ENCODE measurements around the gene CLEC3A.

CLEC3A gene

DNA sequence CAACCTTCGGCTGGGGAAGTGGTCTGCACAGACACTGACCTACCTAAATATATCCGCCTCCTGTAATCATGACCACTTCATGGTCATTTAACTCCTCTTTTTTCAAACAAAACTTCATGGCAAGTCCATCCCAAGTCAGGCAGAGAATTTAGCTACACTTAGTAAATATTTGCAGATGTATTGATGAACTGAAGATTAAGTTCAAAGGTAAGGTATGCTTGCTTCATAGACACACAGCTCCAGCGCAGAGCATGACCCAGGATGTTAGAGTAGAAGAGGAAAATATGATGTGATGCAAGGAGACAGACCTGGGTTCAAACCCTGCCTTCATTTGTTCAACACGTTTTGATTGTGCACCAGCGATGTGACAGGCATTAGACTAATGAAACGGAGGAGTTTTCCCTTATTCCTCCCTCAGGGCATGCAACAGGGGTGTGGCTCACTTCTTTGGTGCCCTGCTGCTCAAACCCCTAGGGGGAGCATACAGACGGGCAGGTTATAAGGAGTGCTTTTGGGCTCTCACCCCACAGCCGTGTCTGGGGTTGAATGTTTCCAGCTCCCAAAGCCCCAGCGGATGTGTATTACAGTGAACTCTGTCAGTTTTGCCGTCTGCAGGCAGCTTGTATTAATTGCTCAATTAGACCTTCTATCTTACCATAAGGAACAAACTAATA, 23.9 kb upstream of the CLEC3A start:
- DNase-seq (ENCODE audit: low read depth in 1 of 2, low spot score in 1 of 2), result peak in 1 of 2 experiments; percentile 82
- no peak for TF ChIP-seq JUND (IDR thresholded peaks at IDR 0.05; ENCODE audit: low read depth)
- in situ Hi-C loops (cut with HindIII; ENCODE audit: low pct_unique_long_range_greater_than_20kb, low sequenced_read_pairs), result no loop called here

DNA sequence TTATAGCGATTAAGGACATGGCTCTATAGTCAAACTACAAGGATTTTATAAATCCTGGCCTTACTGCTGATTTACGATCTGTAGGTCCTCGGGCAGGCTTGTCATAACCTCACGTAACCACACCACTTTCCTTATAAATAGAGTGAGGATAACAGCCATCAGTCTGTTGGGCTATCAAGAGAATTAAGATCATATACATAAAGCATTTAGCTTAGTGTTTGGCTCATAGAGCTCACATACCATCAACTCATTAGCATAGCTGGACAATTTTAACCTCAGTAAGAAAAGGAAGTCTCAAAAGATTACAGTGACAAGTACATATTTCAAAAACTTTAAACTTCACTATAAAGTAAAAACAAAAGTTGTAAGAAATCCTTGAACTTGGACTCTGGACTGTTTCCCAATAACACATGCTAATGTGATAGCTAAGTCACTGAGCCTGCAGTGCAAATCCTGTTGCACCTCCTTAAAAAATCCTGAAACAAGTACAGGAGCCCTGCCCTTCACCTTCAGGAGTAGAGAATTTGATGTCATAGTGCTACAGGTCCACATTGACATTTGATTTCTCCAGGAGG, 20.8 kb upstream of the CLEC3A start:
- in situ Hi-C loops (cut with HindIII; ENCODE audit: low pct_unique_long_range_greater_than_20kb, low sequenced_read_pairs), result no loop called here
- DNase-seq (ENCODE audit: low read depth in 1 of 2, low spot score in 1 of 2), result no peak
- TF ChIP-seq JUND (IDR thresholded peaks at IDR 0.05; ENCODE audit: low read depth), result no peak

- no peak for TF ChIP-seq JUND (IDR thresholded peaks at IDR 0.05; ENCODE audit: low read depth)
- in situ Hi-C loops (cut with HindIII; ENCODE audit: low pct_unique_long_range_greater_than_20kb, low sequenced_read_pairs), result no loop called here
- DNase-seq (ENCODE audit: low read depth in 1 of 2, low spot score in 1 of 2), result peak; percentile 61 to 95
Measured at GRCh38 chr16:78002915-78003538, 19.3 kb upstream of the CLEC3A start.

DNA sequence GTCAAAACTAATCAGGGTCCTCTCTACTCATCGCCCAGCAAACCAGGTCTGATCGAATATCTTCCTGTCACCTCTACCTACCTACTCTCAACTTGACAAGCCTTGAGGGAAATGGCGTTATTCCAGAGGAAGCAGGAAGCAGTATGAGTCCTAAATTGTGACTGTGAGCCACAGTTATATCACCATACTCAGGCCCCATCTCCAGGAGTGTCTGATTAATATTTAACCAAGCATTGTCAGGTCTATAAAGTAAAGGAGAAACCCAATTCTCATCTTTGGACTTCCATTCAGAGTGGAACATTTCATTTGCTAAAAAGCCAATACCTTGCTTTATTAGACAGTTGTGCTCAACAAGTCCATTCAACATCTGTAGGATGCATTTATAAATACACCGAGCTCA, 17.8 kb upstream of the CLEC3A start:
- no peak for TF ChIP-seq JUND (IDR thresholded peaks at IDR 0.05; ENCODE audit: low read depth)
- in situ Hi-C loops (cut with HindIII; ENCODE audit: low pct_unique_long_range_greater_than_20kb, low sequenced_read_pairs), result no loop called here
- no peak for DNase-seq (ENCODE audit: low read depth in 1 of 2, low spot score in 1 of 2)

- in situ Hi-C loops (cut with HindIII; ENCODE audit: low pct_unique_long_range_greater_than_20kb, low sequenced_read_pairs), result no loop called here
- no peak for TF ChIP-seq JUND (IDR thresholded peaks at IDR 0.05; ENCODE audit: low read depth)
- DNase-seq (ENCODE audit: low read depth in 1 of 2, low spot score in 1 of 2), result peak in 1 of 2 experiments; percentile 54
Measured at GRCh38 chr16:78005881-78006280, 16.5 kb upstream of the CLEC3A start.

- no peak for DNase-seq (ENCODE audit: low read depth in 1 of 2, low spot score in 1 of 2)
- in situ Hi-C loops (cut with HindIII; ENCODE audit: low pct_unique_long_range_greater_than_20kb, low sequenced_read_pairs), result no loop called here
- TF ChIP-seq JUND (IDR thresholded peaks at IDR 0.05; ENCODE audit: low read depth), result no peak
Measured at GRCh38 chr16:78007121-78007520, 15.2 kb upstream of the CLEC3A start.

GRCh38 chr16:78024159-78024558, 1.8 kb downstream of the CLEC3A start:
- in situ Hi-C loops (cut with HindIII; ENCODE audit: low pct_unique_long_range_greater_than_20kb, low sequenced_read_pairs), result no loop called here
- no peak for DNase-seq (ENCODE audit: low read depth in 1 of 2, low spot score in 1 of 2)
- no peak for TF ChIP-seq JUND (IDR thresholded peaks at IDR 0.05; ENCODE audit: low read depth)

GRCh38 chr16:78025631-78026030, 3.3 kb downstream of the CLEC3A start:
- in situ Hi-C loops (cut with HindIII; ENCODE audit: low pct_unique_long_range_greater_than_20kb, low sequenced_read_pairs), result no loop called here
- TF ChIP-seq JUND (IDR thresholded peaks at IDR 0.05; ENCODE audit: low read depth), result no peak
- DNase-seq (ENCODE audit: low read depth in 1 of 2, low spot score in 1 of 2), result no peak

- DNase-seq (ENCODE audit: low read depth in 1 of 2, low spot score in 1 of 2), result no peak
- in situ Hi-C loops (cut with HindIII; ENCODE audit: low pct_unique_long_range_greater_than_20kb, low sequenced_read_pairs), result no loop called here
- TF ChIP-seq JUND (IDR thresholded peaks at IDR 0.05; ENCODE audit: low read depth), result no peak
Measured at GRCh38 chr16:78028018-78028417, 5.7 kb downstream of the CLEC3A start.

- in situ Hi-C loops (cut with HindIII; ENCODE audit: low pct_unique_long_range_greater_than_20kb, low sequenced_read_pairs), result no loop called here
- peak in 1 of 2 experiments; percentile 57 for DNase-seq (ENCODE audit: low read depth in 1 of 2, low spot score in 1 of 2)
- no peak for TF ChIP-seq JUND (IDR thresholded peaks at IDR 0.05; ENCODE audit: low read depth)
Measured at GRCh38 chr16:78034530-78034929, 12.2 kb downstream of the CLEC3A start.

DNA sequence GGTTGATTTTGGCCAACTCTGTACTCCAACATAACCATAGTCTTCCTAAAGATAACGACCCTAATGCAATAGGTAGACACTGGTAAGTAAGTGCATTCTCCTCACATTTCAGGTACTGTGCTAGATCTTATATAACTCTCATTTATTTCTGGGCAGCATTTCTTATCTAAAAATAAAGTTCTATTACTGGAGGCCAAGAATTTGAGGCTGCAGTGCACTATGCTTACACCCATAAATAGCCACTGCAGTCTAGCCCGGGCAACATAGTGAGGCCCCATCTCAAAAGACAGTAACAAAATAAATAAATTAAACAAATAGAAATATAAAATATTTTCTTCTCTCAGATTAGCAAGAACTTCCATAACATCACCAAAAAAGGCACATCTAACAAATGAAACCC, 12.7 kb downstream of the CLEC3A start:
- TF ChIP-seq JUND (IDR thresholded peaks at IDR 0.05; ENCODE audit: low read depth), result no peak
- in situ Hi-C loops (cut with HindIII; ENCODE audit: low pct_unique_long_range_greater_than_20kb, low sequenced_read_pairs), result no loop called here
- no peak for DNase-seq (ENCODE audit: low read depth in 1 of 2, low spot score in 1 of 2)

DNA sequence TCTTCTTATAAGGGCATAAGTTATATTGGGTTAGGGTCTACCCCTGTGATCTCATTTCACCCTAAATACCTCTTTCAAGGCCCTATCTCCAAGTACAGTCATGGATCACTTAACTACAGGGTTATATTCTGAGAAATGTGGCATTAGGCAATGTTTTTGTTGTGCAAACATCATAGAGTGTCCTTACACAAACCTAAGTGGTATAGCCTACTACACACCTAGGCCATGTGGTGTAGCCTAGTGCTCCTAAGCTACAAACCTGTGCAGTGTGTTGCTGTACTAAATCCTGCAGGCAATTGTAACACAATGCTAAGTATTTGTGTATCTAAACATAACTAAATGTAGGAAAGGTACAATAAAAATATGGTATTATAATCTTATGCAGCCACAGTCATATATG, 18.0 kb downstream of the CLEC3A start:
- in situ Hi-C loops (cut with HindIII; ENCODE audit: low pct_unique_long_range_greater_than_20kb, low sequenced_read_pairs), result no loop called here
- no peak for TF ChIP-seq JUND (IDR thresholded peaks at IDR 0.05; ENCODE audit: low read depth)
- no peak for DNase-seq (ENCODE audit: low read depth in 1 of 2, low spot score in 1 of 2)

DNA sequence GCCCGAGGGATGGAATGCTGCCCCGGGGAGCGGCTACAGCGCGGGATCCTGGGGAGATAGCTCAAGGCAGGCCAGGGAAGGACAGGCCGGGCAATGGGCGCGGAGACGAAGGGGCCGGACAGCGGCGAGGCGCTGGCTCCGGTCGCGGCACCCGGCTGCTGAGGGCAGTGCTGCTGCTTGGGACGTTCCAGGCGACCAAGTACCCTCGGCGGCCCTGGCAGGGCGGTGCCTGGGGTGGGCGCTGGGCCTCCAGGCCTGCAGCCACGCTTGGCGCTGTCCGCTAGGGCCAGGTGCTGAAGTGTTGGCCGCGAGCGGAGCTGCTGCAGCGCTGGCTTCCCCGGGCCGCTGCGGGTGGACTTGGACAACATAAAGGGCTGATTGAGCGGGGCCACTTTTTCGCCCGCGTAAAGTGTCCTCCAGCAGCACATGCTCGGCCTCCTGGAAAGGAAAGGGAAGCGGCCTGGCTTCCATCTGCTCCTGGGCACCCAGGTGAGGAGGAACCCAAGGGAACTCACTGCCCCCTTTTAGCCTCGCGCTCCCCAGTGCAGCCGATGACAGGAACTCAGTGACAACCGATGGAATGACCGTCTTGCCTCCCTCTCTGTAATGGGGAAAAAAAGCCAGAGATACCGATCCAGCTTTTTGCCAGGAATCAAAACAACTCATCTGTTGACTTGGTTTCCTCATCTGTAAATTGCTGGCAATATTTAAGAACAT, 23.7 kb downstream of the CLEC3A start:
- TF ChIP-seq JUND (IDR thresholded peaks at IDR 0.05; ENCODE audit: low read depth), result no peak
- DNase-seq (ENCODE audit: low read depth in 1 of 2, low spot score in 1 of 2), result peak; percentile 76 to 86
- in situ Hi-C loops (cut with HindIII; ENCODE audit: low pct_unique_long_range_greater_than_20kb, low sequenced_read_pairs), result no loop called here
